HL-60 (cell line): ENCODE data around the gene PTP4A2.
A peak's percentile ranks its signal among the peaks of the same experiment; 100 is the strongest.

ENCODE experiments used
- DNase-seq, 2 experiments: peaks; one replicate each; pipeline ENCODE4 v3.0.0-alpha.2; 2010 to 2020; ENCODE audit warnings: low read depth in 1 of 2, low spot score in 1 of 2
- H3K27ac ChIP-seq: fragments of 250-450 bp; sonication (Bioruptor Pico); replicated peaks from 2 replicates; pipeline ENCODE4 v1.5.1; 2020; ENCODE audit warnings: mild to moderate bottlenecking, moderate library complexity
- H3K27me3 ChIP-seq: fragments of 250-450 bp; sonication (Bioruptor Pico); 2 replicates; pipeline ENCODE4 v1.5.1; 2021; ENCODE audit warnings: mild to moderate bottlenecking, moderate library complexity; ENCODE audit not compliant: insufficient read depth, poor library complexity, severe bottlenecking
- H3K4me3 ChIP-seq: replicated peaks from 2 replicates; pipeline ENCODE4 v1.5.1; 2011; ENCODE audit warnings: mild to moderate bottlenecking, control low read depth, low read length; ENCODE audit not compliant: insufficient read depth
- CTCF ChIP-seq: IDR thresholded peaks from one replicate; pipeline ENCODE4 v1.5.1; 2011; ENCODE audit warnings: low read length, control low read depth, inconsistent platforms; ENCODE audit not compliant: insufficient read depth
- GABPA ChIP-seq: IDR thresholded peaks from 2 replicates; pipeline ENCODE4 v1.6.1; 2012; ENCODE audit warnings: low read depth
- POLR2AphosphoS5 ChIP-seq: IDR thresholded peaks from 2 replicates; pipeline ENCODE4 v1.6.1; 2012; ENCODE audit warnings: low read depth
- SPI1 ChIP-seq: IDR thresholded peaks from 2 replicates; pipeline ENCODE4 v1.6.1; 2012; ENCODE audit warnings: low read depth, mild to moderate bottlenecking, borderline replicate concordance
- TF ChIP-seq, protein P1 (sequence below): IDR thresholded peaks from 2 replicates; pipeline ENCODE4 v1.6.1; 2012; ENCODE audit warnings: low read depth; ENCODE audit not compliant: insufficient replicate concordance

The PTP4A2 gene

DNA sequence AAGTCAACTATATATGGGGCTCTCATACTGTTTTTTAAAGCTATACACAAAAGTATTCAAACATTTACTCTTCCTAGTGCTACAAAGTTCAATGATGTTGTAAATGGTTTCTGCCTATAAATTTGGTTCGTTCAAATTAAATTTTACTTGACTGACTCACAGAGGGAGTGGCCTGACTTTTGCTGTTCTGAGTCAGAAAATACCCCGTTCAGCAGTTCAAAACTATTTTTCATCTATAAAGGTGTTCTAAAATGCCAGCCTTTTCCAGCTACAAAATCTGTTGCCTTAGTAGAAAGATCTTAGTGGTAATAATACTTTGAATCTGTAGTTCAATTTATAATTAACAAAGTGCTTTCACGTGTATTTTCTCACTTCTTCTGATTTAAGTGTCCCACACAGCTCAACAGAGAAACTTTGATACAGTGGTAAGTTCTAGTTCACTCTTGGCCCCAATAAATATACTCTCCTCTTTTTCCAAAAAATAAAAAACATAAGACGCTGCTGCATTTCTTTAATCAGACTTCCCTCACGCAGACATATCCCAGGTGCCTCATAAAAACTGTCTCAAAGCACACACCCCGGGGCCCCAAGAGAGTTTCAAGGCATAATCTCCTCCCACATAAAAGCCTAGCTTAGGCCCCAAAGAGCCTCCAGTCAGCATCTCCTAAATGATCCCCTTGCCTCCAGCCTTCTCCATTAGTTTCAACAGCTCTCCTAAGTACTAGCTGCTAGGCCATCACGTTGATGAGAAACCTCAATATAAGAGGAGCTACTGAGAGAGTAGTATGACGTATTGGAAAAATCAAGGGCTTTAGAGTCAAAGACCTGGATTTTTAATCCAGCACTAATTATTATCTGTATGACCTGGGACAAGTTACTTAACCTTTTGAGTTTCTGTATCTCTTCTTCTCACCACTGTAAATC lies 3.2 kb downstream of the PTP4A2 start:
- TF ChIP-seq, protein P1, sequence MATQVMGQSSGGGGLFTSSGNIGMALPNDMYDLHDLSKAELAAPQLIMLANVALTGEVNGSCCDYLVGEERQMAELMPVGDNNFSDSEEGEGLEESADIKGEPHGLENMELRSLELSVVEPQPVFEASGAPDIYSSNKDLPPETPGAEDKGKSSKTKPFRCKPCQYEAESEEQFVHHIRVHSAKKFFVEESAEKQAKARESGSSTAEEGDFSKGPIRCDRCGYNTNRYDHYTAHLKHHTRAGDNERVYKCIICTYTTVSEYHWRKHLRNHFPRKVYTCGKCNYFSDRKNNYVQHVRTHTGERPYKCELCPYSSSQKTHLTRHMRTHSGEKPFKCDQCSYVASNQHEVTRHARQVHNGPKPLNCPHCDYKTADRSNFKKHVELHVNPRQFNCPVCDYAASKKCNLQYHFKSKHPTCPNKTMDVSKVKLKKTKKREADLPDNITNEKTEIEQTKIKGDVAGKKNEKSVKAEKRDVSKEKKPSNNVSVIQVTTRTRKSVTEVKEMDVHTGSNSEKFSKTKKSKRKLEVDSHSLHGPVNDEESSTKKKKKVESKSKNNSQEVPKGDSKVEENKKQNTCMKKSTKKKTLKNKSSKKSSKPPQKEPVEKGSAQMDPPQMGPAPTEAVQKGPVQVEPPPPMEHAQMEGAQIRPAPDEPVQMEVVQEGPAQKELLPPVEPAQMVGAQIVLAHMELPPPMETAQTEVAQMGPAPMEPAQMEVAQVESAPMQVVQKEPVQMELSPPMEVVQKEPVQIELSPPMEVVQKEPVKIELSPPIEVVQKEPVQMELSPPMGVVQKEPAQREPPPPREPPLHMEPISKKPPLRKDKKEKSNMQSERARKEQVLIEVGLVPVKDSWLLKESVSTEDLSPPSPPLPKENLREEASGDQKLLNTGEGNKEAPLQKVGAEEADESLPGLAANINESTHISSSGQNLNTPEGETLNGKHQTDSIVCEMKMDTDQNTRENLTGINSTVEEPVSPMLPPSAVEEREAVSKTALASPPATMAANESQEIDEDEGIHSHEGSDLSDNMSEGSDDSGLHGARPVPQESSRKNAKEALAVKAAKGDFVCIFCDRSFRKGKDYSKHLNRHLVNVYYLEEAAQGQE, result no peak
- TF ChIP-seq POLR2AphosphoS5 (no peak), SPI1 (no peak), CTCF (no peak), GABPA (no peak)
- Histone ChIP-seq H3K27me3 (no peaks in the 10 kb centered on the region), H3K4me3 (no peak overlapping the region), H3K27ac (no peak overlapping the region)
- DNase-seq, result no peak

DNA sequence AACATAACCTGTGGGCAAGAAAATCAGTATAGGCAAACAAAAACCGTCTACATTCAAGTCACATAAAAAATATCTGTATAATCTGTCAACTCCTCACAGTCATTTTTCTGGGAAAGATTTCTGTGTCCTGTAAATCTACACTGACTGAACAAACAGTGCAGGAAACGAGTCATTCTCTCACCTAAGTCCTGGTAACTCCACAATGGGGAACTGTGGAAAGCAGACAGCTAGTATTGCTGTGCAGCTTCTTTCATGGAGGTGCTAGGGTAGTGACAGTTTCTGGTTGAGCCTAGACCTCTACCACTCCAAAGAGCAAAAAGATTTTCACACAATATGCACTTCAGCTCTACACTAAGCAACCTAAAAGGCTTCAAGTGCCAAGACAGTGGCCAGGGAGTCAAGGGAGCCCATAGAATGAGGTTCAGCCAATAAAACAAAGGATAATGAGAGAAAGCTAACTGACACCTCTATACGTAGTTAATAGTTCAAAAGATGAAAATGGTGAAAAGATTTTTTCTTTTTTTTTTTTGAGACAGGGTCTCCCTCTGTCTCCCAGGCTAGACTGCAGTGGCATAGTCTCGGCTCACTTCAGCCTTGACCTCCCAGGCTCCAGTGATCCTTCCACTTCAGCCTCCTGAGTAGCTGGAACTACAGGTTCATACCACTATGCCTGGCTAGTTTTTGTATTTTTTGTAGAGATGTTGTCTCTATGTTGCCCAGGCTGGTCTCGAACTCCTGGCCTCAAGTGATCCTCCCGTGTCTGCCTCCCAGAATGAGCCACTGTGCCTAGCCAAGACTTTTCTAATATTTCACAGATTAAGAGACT lies 5.5 kb downstream of the PTP4A2 start:
- peak in 1 of 2 experiments; percentile 49 for DNase-seq
- Histone ChIP-seq H3K27ac (peak overlapping the region; percentile 23; the same call in 1 of the 2 replicates), H3K27me3 (no peaks in the 10 kb centered on the region), H3K4me3 (no peak overlapping the region)
- TF ChIP-seq, protein P1, result no peak
- peak; percentile 69; the same call in 1 of the 2 replicates for TF ChIP-seq SPI1

GRCh38 chr1:31931593-31932225 lies 6.5 kb downstream of the PTP4A2 start:
- no peak overlapping the region for H3K4me3 ChIP-seq
- H3K27ac ChIP-seq, result peak overlapping the region; percentile 33
- TF ChIP-seq CTCF, result no peak
- TF ChIP-seq SPI1, result no peak
- no peak for TF ChIP-seq GABPA
- TF ChIP-seq, protein P1, result no peak
- no peak for TF ChIP-seq POLR2AphosphoS5
- no peak for DNase-seq
- H3K27me3 ChIP-seq, result no peaks in the 10 kb centered on the region
